OCI-LY7 (cell line): ENCODE measurements around the gene EDN2.

ENCODE experiments used
- CTCF ChIP-seq: fragments of 200-600 bp; sonication (generic); conservative IDR thresholded peaks from 2 replicates; pipeline ENCODE4 v1.5.1; 2014; ENCODE audit warnings: mild to moderate bottlenecking, antibody characterized with exemption, low read length, moderate library complexity, mixed read lengths
- EZH2phosphoT487 ChIP-seq: fragments of 200-600 bp; sonication (generic); IDR thresholded peaks from 2 replicates; pipeline ENCODE4 v1.6.1; 2018; ENCODE audit warnings: low read depth, borderline replicate concordance, mild to moderate bottlenecking, mixed run types, antibody characterized with exemption, low read length, moderate library complexity, mixed read lengths

GRCh38 chr1:41473738-41474362 lies 10.6 kb downstream of the EDN2 start:
- TF ChIP-seq CTCF (no peak), EZH2phosphoT487 (no peak)
